ENCODE measurements around the gene DTX1.

The DTX1 gene

GRCh38 chr12:113055594-113056380 is 743 bp upstream of the DTX1 start:
- no peak for DNase-seq

GRCh38 chr12:113056381-113056630 is 224 bp upstream of the DTX1 start:
- no peak for DNase-seq

- no peak for DNase-seq
Measured at GRCh38 chr12:113057565-113058485, 1.3 kb downstream of the DTX1 start.

- DNase-seq, result no peak
Measured at GRCh38 chr12:113058553-113058952, 2.0 kb downstream of the DTX1 start.

- DNase-seq, result no peak
Measured at GRCh38 chr12:113059071-113059595, 2.6 kb downstream of the DTX1 start.

DNA sequence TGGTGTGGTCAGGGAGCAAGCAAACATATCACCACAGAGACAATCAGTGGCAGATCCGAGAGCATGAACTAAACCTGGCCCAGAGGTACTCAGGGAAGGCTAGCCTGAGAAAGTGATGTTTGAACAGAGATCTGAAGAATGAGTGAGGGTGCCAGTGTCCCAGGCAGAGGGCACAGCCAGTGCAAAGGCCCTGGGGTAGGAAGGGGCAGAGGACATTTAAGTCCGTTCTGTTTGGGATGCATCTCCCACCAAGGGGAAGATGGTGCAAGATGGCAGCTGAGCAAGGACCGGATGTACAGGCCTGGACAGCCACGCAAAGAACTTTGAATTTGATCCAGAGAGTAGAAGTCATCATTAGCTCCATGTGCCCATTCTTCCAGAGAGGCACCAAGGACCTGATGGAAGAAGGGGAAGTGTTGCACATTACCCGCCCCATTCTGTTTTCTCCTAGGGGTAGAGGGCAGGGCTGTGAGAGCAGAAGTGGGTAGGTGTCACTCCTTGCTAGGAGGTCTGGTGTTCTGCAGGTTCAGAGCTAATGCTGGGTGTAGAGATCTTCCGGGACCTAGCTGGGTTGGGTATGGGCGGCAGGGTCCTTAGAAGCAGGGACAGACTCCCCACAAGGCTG is 3.9 kb downstream of the DTX1 start:
- DNase-seq, result no peak

- no peak for DNase-seq
Measured at GRCh38 chr12:113061061-113061694, 4.6 kb downstream of the DTX1 start.

- DNase-seq, result no peak
Measured at GRCh38 chr12:113062502-113063395, 6.2 kb downstream of the DTX1 start.

GRCh38 chr12:113063396-113064350 is 7.1 kb downstream of the DTX1 start:
- no peak for DNase-seq

- no peak for DNase-seq
Measured at GRCh38 chr12:113064395-113065125, 8.0 kb downstream of the DTX1 start.

DNA sequence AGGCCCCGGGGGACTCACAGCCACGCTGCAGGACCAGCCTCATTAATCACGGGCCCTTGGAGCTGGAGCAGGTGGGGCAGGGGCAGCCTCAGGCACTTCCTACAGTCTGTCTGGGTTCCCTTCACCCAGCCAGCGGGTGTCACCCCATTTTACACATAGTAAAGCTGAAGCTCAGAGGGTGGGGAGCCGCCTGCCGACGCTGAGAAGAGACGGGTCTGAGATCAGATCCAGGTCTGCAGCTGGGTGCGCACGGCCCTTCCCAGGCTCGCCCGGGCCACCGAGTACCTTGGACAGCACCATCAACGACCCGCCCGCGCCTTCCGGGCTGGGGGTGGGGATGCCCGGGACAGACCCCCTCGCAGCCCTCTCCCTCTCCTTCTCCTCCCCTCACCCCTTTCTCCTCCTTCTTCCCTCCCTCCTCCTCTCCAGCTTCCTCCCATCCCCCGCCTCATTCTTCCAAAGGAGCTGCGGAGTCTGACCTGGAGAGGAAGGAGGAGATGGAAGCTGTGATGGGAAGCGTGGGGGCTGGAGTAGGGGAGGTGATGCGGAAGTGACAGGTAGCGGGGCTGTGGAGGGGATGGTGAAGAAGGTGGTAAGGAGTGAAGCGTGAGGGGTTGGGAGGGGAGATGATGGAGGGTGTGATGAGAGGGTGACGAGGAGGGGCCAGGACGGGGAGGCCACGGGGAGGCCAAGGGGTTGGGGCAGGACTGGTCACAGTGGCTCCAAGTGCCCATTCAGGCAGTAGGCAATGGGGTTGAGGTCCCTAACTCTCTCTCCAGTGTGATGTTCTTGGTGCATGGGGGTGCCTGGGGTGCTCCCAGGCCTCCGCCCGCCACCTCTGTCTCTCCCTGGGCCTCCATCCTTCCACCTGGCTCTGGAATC is 8.8 kb downstream of the DTX1 start:
- no peak for DNase-seq

DNA sequence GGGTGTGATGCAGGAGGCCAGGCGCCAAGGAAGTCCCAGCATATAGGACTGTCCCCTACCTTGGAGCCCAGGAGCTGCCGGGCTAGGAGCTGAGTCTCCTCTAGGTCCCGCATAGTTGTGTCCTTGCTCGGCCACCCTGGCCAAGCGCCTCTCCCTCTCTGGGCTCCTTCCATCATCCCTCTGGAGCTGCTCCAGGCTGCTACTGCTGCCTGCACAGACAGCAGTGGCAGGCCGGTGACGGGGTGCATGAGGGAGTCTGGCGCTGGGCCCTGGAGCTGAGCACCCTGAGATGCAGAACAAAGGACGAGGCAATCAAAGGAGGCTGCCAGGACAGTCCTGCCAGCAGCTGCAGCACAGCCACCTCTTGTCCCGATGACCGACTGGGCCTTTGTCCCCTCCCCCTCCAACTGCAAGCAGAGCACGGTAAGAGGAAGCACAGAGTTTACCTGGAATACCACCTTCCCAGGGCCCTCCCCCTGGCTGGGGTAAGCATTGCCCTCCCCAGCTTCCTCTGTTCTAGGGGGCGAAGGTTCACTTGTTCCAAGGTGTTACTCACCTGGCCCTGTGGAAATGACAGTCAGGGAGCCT is 10.4 kb downstream of the DTX1 start:
- DNase-seq, result no peak

GRCh38 chr12:113067987-113068935 is 11.7 kb downstream of the DTX1 start:
- DNase-seq, result no peak

DNA sequence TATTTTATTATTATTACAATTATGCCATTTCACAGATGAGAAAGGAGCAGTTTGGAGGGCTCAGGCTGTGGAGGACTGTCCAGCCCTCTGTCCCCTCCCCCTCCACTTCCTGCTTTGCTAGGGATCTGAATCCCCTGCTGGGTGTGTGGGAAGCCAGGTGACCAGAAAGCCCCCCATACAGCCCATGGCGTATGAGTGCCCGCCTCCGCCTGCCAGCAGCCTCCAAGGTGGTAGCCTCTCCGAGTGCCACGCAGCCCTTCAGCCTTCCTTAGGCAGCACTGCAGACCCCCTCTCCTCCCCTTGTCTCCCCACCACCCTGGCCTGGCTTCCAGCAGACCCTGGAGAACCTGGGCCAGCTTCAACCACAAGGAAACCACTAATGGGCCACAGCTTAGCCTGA is 12.6 kb downstream of the DTX1 start:
- DNase-seq, result no peak

- DNase-seq, result no peak
Measured at GRCh38 chr12:113069751-113070116, 13.2 kb downstream of the DTX1 start.

DNA sequence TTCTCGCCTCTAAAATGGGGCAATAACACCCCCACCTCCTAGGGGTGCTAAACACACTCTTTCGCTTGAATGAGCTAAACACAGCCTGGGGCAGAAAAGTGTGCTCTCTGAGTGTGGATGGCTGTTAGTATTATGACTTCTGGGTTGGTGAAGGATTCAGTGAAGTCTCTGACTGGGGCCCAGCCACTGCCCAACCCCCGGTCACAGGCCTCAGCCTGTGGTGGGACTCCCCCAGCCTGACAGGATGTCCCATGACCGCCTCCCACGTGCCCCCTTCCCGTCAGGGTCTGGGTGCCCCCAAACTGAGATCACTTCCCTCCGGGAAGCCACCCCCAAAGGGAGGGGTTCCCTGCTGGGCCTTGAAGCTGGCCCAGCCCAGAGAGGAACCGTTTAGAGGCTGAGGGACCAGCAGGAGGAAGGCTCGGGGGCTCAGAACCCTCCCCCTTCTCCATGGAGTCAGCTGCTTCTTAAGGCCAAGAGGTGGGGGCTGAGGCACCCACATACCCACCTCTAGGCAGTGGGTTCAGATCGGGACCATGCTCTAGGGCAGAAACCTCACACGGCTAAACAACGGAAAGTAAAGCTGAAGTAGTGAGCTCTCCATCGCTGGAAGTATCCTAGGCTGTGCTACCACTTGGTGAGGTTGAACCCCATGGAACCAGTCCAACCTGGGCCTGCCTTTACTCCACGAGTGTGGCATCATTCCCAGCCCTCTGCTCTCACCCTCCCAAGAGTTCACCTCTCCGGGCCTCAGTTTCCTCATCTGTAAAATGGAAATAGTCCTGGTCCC is 13.8 kb downstream of the DTX1 start:
- no peak for DNase-seq
